ENCODE data around the gene PCDH15.
"Not testable (repeated sequence)": the region's sequence is repeated elsewhere in the genome, so short reads cannot be mapped to it uniquely, and the experiment has no call there.

PCDH15 gene

DNA sequence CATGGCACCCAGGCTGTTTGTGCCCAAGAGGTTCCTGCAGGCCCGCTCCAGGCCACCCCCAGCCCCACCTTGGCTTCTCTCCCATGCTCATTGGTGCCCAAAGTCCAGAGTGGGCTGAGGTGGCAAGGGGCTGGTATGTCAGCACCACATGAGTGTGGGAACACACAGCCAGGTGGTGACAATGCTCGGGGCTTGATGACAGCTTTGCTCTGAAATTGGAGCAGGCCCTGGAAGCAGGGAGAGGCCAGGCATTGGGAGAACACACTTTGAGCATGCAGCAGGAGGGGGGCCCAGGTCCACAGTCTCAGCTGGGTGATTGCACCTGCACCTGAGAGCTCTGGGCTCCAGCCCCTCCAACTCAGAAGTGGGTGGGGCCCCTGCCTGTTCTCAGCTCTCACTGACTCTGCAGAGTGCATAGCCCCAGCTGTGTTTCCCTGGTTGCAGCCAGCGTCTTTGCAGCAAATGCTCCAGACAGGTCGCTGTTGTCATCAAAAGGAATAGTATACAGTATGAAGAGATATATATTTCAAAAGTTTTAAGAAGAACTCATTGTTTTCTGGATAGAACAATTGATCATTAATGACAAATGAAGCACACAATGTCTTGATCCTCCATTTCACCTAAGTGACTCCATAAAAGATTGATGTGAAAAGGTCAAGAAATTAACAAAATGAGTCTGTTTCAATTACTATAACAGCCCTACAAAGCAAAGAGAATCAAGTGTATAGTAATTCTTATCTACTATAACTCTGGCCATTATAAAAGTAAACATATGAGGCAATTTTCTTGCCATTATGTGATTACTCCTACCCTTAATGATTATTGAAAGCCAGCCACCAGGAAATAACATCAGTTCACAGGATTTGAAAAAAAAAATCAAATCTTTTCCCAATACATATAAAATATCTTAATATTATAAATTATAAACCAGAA lies 848.1 kb downstream of the PCDH15 start:
- DNase-seq, result no peak

DNA sequence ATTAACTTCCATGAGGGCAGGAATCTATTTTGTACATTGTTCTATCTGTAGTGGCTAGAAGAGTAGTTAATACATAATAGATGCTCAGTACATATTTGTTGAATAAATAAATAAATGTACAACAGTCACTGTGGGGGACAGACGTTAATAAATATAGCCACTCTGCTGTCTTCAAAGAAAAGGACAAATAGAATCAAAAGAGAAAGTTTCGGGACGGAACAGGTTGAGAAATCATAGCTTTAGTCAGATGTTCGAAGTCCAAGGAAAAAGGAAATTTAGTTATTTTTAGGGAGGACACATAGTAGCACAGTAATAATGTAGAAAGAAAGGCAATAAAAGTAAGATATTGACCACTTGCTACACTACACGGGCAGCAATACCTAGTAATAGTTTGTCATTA lies 861.4 kb downstream of the PCDH15 start:
- DNase-seq, result no peak

DNA sequence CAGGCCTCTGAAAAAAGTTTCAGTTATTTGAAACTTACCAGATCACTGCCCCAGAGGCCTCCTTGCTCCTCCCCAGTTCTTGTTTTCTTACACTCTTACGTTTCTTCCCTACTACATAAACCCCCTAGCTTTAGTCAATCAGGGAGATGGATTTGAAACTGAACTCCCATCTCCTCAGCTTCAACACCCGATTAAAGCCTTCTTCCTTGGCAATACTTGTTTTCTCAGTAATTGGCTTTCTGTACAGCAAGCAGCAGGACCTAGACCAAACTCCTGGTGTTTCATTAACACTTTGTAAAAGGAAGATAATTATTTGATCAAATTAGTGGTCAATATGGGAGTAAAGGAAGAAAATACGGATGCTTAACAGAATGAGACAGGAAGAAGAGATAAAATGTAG lies 870.4 kb downstream of the PCDH15 start:
- DNase-seq, result no peak

DNA sequence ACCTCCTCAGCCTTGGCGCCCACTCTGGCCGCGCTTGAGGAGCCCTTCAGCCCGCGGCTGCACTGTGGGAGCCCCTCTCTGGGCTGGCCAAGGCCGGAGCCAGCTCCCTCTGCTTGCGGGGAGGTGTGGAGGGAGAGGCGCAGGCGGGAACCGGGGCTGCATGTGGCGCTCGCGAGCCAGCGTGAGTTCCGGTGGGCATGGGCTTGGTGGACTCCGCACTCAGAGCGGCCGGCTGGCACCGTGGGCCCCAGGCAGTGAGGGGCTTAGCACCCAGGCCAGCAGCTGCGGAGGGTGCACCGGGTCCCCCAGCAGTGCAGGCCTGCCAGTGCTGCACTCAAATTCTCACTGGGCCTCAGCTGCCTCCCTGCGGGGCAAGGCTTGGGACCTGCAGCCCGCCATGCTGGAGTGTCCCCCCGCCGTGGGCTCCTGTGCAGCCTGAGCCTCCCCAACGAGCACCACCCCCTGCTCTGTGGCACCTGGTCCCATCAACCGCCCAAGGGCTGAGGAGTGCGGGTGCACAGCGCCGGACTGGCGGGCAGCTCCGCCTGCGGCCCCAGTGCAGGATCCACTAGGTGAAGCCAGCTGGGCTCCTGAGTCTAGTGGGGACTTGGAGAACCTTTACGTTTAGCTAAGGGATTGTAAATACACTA lies 876.9 kb downstream of the PCDH15 start:
- not testable (repeated sequence) for DNase-seq

DNA sequence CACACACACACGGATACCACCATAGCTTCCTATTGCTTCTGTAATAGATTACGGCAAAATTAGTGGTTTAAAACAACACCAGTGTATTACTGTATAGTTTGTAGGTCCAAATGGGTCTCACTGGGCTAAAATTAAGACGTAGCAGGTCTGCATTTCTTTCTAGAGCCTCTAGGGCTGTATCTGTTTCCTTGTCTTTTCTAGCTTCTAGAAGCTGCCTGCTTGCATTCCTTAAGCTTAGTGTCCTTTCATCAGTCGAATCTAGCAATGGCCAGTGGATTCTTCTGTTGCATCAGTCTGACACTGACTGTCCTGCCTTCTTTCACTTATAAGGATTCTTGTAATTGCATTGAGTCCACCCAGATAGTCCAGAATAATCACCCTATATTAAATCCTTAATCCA lies 882.3 kb downstream of the PCDH15 start:
- no peak for DNase-seq

DNA sequence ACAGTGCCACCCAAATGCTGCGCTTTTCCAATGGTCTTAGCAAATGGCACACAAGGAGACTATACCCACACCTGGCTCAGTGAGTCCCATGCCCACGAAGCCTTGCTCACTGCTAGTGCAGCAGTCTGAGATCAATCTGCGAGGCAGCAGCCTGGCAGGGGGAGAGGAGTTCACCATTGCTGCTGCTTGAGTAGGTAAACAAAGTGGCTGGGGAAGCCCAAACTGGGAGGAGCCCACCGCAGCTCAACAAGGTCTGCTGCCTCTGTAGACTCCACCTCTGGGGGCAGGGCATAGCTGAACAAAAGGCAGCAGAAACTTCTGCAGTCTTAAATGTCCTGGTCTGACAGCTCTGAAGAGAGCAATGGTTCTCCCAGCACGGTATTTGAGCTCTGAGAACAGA lies 891.2 kb downstream of the PCDH15 start:
- DNase-seq, result no peak

DNA sequence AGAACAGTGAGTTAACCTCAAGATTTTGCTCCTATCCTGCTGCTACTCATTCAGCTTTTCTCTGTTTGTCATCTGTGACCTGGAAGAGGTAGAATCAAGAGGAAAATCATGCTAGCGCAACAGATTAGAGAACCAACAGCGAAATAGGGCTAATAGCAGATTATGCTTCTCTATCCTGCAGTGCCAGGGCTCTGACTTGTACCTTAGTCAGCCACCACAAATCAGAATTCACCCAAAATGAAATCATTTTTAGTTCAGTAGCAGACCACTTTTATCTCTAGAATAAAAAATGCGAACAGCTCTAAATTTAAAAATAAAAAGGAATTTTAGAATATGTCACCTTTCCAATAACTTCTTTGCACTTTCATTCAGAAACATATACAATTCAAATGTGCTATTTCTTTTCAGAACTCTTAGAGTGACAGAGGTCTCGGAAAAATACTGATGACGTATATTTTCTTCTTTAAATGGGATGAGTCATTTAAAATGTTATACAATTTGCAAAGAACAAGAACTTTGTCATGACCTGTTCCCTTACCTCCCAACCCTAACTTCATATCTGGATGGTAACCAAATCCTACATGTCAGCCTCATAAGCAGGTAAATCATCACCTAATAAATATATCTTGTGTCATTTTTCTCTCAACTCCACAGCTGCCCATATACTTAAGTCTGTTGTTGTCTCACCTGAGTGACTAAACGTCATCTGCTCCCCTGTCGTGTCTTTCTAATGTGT lies 896.4 kb downstream of the PCDH15 start:
- no peak for DNase-seq

DNA sequence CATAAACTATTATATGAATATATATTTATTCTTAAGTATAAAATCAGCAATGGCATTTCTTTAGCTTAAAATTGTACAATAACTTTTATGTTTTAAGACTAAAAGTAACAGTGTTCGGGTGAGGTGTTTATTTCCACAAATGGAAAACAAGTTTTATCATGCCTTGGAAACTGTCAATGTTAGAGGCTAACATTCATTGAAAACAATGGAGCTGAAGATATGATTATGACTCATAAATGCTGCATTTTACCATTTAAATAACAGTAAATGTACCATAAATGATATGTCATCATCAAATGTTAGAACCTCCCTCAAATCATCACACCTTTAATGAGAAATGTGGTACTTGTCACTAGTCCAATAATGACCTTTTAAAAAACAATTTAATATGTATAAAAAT lies 897.3 kb downstream of the PCDH15 start:
- no peak for DNase-seq

DNA sequence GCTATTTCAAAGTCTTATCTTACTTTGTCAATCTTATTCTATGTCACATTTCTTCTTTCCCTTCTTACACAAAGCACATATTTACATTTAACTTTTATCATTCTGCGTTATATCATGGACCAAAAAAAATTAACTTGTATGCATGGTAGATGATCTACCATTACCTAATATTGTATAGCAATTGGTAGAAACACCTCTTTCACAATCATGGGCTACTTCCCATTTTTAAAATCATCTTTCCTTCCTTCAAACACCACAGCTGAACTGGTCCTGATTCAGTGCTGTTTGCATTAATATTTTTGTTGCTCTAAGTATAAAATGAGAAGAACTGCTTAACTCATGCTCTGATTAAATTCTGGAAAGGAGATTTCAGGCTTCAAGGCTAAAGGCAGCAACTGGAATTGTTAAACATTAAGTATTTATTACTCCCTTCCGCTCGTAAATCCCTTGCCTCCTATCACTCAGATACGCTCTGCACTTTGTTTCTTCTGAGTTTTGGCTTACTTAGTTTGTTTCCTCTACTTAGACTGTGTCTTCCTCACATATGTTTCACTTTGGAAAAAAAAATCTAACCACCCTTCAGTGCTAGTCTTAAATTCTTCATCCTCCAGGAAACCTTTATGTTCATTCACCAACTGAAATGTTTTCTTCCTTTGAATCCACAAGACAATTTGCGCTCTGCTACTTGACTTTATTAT lies 901.4 kb downstream of the PCDH15 start:
- no peak for DNase-seq

DNA sequence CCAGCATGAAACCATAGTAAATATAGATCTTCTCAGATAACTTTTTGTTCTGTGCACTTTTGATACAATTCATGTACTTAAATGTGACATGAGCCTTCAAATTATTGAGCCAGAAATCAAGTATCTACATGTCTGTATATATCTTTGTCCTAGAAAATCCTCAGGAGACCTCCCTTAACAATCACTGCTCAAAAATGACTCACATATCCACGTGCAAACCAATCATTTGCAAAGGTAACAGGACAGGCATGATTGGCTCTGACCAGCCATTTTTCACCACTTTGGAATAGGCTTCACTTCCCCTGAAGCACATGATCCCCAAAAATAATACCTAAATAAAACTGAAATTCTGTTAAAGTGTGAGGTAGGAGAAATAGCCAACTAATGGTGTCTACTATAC lies 902.5 kb downstream of the PCDH15 start:
- no peak for DNase-seq

DNA sequence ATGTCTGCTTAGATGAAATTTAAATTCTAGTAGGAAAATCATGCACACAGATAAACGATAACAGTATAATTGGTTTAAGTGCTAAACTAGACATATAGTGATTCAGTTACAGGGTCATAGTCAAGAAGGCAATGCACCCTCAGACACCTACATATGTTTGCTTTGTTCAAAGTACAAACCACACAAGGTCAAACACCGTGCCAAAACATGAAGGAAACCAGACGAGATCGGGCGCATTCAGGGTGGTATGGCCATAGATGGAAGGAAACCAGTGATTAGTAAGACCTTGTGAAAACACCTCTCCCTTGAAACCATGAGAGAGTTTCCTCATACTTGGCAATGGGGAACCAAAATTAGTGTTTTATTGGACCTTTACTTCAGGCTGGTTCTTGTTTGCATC lies 906.9 kb downstream of the PCDH15 start:
- no peak for DNase-seq

DNA sequence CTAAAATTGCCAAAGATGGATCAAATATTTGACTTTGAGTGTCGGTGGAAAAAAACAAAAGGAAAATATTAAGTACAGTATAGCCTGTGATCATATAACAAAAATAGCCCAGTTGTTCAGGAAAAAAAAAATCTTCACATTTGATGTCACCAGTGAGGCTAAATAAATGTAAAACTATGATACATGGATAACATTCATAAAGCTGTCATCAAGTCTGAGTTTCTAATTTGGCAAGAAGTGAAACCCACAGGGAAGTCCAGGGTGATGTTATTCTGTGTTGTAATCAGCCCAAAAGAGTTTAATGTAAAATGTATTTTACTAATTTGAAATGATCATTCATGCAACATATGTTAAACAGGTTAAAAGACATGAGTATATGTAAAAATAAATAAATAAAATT lies 908.0 kb downstream of the PCDH15 start:
- DNase-seq, result no peak

DNA sequence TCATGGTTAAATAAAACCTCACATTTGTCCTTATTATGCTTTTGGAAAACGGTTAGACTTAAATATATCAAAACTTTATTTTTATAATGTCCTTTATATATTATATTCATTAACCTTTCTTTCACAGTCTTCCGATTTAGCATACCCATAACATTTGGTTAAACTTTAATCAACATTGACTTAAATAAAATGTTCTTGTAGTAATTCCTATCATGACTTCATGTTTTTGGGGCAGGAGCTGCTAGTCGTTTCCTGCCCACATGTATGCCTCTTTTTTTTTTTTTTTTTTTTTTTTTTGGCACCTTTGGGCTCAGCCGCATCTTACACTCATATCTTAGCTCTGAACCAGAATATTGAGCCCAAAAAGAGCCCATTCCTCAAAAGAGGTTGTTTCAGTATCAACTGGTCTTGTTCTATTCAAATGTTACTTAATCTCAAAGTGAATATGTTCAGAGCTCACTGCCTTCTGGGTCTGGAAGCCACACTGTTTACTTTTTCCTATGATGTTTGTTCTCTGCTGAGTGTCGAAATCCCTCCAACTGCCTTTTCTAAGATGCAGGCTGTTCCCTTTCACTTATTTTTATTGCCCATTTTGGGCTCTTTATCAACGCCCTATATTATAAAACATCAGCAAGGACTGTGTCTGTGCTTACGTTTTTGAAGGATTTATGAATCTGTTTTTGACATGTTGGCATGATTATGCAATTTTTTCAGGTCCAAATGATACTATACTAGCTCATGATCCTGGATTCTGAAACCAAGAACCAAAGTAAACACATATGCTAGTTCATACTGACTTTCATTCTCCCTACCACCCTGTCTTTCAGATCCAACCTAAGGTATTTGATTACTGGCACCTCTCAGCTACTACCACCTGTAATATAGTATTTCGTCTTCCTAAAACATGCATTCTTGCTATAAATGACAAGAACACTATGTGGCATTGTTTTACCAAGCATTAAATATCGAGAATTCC lies 914.4 kb downstream of the PCDH15 start:
- DNase-seq, result no peak

DNA sequence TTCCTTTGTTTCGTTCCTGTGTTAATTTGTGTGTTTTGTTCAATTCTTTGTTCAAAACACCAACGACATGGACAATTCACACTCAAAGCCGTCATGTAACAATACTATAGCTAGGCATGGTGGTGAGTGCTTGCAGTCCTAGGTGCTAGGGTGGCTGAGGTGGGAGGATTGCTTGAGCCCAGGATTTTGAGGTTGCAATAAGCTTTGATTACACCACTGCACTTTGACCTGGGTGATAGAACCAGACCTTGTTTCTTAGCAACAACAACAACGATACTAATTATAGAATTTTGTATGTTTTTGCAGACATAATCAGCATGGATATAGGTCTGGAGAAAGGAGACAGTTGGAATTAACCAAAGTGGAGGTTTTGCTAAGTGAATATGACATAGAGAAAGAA lies 936.2 kb downstream of the PCDH15 start:
- DNase-seq, result no peak

DNA sequence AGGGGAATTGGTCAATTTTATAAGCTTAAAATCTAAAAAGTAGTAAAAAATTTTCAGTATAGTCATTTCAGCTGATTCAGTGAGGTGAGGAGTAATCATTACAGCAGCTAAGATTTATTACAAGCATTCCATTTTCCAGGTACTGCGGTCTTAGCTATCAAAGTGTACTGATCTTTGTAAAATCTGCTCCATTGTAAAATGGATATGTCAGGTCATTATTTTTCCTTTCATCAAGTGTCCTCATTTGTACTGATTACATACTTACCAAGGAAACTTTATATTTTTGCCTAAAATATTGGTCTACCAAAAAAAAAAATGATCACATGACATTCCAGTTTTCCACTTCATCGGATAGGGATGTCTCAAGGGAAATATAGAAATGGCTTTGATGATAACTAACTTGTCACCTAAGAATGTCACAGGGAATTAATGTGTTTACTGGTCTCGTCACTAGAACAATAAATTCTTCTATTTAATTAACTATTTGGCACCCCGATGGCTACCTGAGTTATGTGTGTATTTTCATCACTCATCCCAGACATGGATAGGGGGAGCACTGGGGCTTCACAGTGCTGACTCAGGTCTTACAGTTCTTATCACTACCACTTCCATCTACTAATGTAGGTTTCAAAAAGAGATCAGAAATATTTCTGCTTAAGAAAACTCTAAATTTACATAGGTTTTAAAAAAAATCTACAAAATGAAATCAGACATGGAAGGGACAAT lies 948.4 kb downstream of the PCDH15 start:
- DNase-seq, result no peak

DNA sequence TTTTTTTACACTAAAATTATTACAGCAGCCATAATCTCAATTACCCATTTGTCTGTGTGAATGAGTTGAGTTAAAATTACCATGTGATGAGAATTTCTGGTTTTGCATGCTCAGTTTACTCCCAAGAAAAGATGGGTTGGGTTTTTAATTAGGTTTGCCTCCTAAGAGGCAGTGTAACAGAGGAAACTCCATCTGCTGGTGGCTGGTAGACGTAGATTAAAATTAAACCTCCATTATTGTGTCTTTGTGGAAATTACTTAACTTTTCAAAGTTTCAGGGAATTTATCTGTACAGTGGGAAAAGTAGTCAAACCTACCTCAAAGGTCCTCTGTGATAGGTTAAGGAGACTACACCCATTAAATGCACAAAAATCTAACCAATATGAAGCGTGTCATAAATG lies 954.2 kb downstream of the PCDH15 start:
- DNase-seq, result no peak

DNA sequence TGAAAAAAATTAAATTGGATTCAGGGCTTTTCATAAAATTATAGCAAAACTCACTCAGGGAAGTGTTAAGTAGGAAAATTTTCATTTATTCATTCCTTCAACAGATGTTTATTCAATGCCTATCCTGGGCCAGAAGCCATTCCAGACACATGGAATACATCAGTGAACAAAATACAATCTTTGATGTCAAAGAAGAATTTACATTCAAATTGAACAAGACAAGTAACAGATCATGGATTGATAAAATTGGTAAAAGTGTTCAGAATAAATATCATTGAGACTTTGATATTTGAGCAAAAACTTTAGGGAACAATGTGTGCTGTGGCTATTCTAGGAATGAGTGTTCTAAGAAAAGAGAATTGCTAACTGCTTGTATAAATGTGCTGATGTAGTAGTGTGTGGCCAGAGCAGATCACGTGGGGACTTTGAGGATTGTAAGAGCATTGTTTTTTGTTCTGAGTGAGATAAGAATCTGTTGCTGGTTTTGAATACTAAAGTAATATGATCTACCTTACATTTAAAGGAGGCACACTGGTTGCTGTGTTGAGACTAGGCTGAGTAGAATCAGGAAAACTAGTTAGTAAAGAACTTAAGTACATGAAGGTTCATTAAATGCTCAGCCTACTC lies 957.2 kb downstream of the PCDH15 start:
- DNase-seq, result no peak

DNA sequence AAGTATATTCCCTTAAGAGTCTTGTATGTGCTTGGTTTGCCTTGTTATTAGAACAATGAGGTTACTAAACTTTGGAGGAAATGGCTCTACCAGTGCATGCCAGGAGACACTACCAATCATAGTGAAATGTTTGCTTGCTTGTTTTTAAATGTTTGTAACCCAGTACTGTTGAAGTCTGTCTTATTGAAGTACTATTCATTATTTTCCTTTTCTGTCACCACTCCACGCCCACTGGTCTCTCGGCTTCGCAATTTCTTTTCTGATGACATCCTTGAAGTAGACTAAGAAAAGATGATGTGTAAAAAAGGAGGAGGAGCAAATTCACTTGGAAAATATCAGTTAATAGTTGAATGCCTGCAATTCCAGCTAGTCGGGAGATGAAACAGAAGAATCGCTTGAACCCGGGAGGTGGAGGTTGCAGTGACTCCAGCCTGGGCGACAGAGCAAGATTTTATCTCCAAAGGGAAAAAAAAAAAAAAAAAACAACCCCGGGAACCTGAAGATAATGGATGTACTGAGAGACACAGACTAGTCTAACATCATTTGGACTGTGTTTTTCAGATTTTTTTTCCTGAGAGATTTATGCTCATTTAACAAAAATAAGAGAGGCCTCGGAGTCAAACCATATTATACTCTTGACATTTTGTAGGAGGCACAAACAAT lies 959.4 kb downstream of the PCDH15 start:
- no peak for DNase-seq

DNA sequence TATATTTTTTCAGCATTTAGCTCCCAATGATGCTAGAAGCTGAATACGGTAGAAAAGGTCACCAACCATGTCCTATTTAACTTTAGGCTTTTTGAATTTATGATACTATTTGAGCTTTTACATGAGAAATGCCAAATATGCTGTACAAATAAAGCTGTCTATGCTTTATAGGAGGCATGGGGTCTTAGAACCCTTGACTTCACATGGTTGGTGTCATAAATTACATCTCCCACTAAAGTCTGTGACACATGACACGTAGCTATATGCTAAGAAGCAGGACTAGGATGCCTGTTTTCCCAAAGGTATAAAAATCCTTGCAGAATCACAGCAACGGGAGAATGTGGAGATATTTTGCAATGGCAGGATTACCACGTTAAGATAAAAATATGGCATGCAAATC lies 960.4 kb downstream of the PCDH15 start:
- no peak for DNase-seq

DNA sequence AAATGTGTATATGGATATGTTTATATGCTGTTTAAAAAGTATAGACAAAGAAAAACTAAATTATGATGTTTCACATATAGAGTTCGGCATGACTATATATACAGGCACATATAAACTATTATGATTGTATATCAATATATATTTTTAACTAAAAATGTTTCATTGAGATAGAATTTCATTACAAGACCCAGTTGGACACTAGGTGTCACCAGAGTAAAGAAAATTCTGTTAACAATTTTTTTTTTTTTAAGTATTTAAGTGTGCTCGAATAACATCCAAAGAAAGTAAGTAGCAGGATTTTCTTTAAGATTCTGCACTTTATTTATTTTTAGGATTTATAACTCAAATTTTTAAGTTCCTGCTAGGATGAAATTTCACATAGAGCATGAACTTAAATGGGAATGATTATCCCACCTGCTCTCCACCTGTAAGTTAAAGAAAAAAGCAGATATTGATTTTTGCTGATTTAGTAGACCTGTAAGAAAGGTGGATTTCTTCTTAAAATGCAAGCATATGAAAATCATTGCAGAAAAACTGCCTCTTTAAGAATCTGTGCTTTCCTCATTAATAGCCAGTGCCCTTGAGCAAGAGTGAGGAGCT lies 961.5 kb downstream of the PCDH15 start:
- DNase-seq, result no peak

Measured in stimulated activated CD4-positive, alpha-beta T cell treated with anti-CD3 and anti-CD28 coated beads, Interleukin-12 subunit alpha, Interleukin-12 subunit beta, amount 100 ng/mL, for 4 hours (primary cell).